Left cardiac atrium (tissue), 4 donors: ENCODE data around the gene DNAJC12. TPM values are rescaled to one million over a fixed set of nuclear protein-coding genes. Genes with fewer than 3 reads are reported as not detected.
A peak's percentile ranks its signal among the peaks of the same experiment; 100 is the strongest.
"Not testable (repeated sequence)": the region's sequence is repeated elsewhere in the genome, so short reads cannot be mapped to it uniquely, and the experiment has no call there.

Experiments
- ATAC-seq, 2 donors: fragments of 200-7000 bp; cut with Tn5 transposase; one replicate each; pipeline ENCODE4 v1.9.1; 2020; ENCODE audit warnings: mild to moderate bottlenecking in 2 of 2, moderate library complexity in 2 of 2
- DNase-seq: peaks from one replicate; pipeline ENCODE4 v3.0.0-alpha.2; 2020
- intact Hi-C, 2 donors: fragments of 100-400 bp; cut with DNase I; formaldehyde crosslinking; loops; one replicate each; pipeline versions ENCODE4 v1.14.1 to v1.15.1; 2022 to 2023
- total RNA-seq, 2 donors: library from RNA; stranded (reverse); fragmentation: NEBNext Ultra II Directional; extraction: Animal tissue kit (Norgen Biotek cat#: 25700); gene quantifications; one replicate each; pipeline ENCODE4 v1.2.1, GENCODE V29; 2021
- donor health status: DM: no; HTN: yes; CAD: no.
- donor health status: DM: no; HTN: yes; CAD: no; lungs with severe emphysema.
- donor health status: DM: yes; HTN: yes; CAD: no.
- donor health status: Dilated cardiomyopathy.

Gene DNAJC12
- total RNA-seq, 2 donors from 2014 or later: 3.6 to 3.7 TPM

GRCh38 chr10:67802767-67803538 is 35.0 kb downstream of the DNAJC12 start:
- ATAC-seq (no peak), DNase-seq (no peak)
- intact Hi-C loops: no loop called here

DNA sequence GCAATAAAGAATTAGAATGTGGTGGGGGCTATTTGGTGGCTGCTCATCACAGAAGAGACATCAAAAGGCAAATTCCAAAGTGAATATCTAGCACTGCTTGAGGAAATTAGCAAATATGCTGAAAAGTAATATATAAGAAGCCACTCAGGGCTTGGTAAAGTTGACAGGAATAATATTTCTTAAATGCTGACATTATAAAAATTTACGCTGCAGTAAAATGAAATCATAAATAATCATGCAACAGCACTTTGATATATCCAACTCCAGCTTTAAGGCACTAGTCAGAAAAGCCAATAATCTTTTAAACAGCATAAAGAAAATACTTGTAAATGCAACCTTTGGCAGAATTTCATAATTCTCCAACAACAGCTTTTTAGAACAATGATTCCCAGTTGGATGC is 36.9 kb downstream of the DNAJC12 start:
- intact Hi-C loops: no loop called here
- DNase-seq: no peak

GRCh38 chr10:67794909-67795460 is 43.0 kb downstream of the DNAJC12 start:
- no peak for DNase-seq
- ATAC-seq: no peak
- intact Hi-C loops: no loop called here

More for the DNA sequence above, 36.9 kb downstream of the DNAJC12 start:
- ATAC-seq: no peak

DNA sequence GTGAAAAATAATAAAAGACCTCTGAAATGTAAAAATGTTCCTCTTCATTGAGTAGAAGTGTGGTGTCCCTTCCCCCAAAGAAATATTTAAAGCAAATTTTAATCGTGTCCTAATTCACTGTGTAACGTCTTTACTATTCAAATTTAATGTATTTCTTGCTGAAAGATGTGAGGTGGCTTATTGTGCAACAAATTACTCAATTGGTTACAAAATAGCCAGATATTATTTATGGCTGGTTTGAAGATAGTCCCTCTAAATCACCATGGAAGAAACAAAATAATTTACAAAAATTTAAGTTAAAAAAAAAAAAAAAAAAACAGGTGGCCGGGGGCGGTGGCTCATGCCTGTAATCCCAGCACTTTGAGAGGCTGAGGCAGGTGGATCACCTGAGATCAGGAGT is 43.7 kb downstream of the DNAJC12 start:
- no peak for ATAC-seq
- intact Hi-C loops: no loop called here

DNA sequence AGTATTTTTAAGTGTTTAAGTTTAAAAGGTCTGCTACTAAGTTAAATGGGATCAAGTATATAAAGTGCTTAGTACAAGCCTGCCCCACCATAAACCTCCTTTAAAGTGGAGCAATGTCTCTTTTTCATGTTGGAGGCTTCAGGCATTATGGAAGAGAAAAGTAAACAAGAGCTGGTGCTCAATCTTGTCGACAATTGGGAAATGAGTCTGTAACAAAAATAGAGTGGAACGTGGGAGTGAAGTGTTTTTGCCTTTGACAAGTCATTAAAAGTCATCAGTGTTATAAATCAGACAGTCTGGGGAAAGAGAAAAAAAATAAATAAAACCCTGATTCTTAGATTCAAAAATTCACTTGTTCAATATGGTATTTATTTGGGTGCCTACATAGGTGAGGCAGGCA is 44.7 kb downstream of the DNAJC12 start:
- DNase-seq: no peak
- no peak for ATAC-seq
- intact Hi-C loops: no loop called here

More for the DNA sequence above, 43.7 kb downstream of the DNAJC12 start:
- DNase-seq: no peak

GRCh38 chr10:67792653-67793052 is 45.3 kb downstream of the DNAJC12 start:
- intact Hi-C loops: no loop called here
- no peak for DNase-seq
- ATAC-seq: no peak

DNA sequence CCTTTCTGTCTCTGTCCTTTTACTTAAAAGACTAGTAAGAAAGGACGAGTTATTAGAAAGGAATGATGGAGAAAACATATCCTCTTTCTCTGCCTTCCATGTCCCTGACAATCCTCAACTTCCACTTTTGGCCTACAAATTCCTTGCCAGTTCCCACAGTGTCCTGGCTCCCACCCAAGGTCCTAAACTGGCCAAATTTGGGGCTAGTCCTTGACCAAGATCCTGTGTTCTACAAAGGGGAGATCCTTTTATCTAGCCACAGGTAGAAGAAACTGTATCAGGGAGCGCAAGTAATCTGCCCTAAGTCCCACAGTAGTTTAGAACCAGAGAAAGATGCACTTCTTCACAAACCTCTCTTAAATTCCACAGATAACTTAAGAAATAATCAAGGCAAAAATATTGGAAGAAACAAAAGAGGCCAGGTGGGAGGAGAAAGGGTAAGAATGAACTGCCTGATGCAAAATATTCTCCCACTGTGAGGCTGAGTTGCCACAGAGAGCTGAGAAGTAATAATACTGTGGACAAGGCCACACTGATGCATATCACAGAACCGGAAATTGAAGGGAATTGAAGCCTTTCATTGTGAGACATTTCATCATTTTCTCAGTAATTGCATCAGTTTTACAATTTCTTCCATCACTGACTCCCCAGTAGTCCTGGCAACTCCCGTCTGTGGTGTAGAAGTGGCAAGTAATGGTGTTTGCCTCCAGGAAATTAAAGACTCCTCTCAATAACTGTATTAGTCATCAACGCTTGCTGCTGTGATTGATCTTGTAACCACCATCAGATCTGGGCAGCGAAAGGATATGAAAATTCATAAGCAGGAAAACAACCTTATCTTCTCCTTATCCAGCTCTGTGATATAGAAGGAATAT is 47.2 kb downstream of the DNAJC12 start:
- intact Hi-C loops: no loop called here
- DNase-seq: no peak
- no peak for ATAC-seq

- ATAC-seq: no peak
- DNase-seq: no peak
- intact Hi-C loops: no loop called here
These were observed 48.2 kb downstream of the DNAJC12 start for GRCh38 chr10:67789769-67790168.

GRCh38 chr10:67788028-67788886 is 49.7 kb downstream of the DNAJC12 start:
- DNase-seq (peak; percentile 62), ATAC-seq (peak; percentile 38 to 57)
- intact Hi-C loops: no loop called here

DNA sequence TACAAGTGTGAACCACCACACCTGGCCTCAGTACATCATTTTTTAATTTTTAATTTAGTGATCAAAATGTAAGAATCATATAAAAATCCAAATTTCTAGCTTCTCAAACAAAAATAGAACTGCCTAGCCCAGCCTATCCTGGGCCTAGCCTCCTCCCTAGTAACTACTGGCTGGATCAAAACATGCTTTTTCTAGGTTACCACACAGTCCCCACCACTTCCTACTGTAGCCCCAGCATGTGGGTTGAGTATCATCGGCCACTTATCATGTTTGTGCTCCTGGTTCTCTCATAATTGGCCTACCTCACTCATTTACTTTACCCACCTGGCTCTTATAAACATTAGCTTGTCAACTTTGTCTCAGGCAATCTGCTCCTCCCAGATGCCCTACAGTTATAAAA is 52.9 kb downstream of the DNAJC12 start:
- intact Hi-C loops: no loop called here
- DNase-seq: no peak
- no peak for ATAC-seq

DNA sequence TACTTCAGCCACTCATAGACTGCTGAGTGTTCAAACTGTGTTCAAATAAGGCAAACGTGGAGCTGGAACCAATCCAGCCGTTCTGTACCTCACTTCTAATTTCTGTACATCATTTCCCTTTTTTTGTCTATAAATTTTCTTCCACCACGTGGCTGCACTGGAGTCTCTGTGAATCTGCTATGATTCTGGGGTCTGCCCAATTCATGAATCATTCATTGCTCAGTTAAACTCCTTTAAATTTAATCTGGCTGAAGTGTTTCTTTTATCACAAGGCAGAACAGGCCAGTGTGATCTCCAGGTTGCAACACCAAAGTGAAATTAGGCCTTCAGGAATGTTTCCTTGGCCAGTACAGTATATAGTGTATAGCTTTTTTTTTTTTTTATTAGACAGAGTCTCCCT is 53.5 kb downstream of the DNAJC12 start:
- DNase-seq (no peak), ATAC-seq (peak in 1 of 2 donors; percentile 48)
- intact Hi-C loops: no loop called here

GRCh38 chr10:67783606-67784294 is 54.2 kb downstream of the DNAJC12 start:
- ATAC-seq: peak in 1 of 2 donors; percentile 37
- intact Hi-C loops: no loop called here
- DNase-seq: no peak

- DNase-seq (no peak), ATAC-seq (no peak)
- intact Hi-C loops: no loop called here
These were observed 55.5 kb downstream of the DNAJC12 start for GRCh38 chr10:67782530-67782929.

DNA sequence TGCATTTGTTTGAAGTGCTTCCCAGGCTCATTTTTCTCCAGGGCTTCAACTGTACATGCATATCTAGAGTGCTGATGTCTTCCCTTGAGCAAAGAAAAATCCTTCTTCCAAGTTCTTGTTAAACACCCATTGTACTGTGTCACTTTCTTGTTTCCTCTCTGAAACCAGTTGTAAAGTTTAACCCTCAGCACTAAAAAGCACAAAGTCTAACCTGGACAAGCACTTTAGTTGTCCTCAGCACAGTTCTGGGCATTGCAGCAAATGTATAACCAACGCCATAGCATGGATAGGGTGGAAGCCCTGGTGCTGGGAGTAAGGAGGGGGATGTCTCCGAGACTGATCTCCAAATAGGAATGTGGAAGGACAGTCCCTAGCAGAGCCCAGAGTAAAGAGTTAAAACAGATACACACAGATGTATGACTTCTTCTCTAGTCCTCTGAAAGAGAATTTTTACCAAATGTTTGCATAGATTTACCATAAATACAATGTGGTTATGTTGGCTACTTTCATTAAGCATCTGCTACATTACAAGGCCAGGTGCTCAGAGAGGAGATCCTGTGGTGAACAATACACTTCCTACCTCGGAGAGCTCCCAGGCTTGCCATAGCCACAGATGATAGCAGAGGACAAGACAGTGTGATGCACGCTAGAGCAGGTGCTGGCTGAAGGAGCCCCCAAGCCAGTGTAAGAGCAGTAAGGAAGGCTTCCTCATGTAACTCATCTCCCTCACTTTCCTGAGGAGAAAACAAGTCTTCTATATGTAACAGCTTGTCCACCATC is 57.0 kb downstream of the DNAJC12 start:
- no peak for DNase-seq
- intact Hi-C loops: loop anchor here in 1 of 2 donors (2.0 kb wide), 2 partner anchors 84 to 114 kb away; partner anchors contain the start of gene CTNNA3
- no peak for ATAC-seq

DNA sequence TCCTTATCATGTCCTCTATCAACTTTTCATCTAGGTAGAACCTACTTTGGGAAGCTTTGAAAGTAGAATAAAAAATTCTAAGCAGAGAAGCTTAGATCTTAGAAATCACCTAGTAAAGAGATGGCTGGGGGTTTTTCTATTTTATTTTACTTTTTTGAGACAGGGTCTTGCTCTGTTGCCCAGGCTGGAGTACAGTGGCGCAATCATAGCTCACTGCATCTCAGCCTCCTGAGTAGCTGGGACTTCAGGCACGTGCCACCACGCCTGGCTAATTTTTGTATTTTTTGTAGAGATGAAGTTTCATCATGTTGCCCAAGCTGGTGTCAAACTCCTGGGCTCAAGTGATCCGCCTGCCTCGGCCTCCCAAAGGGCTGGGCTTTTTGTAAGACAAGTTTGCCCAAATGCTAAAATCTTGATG is 57.8 kb downstream of the DNAJC12 start:
- DNase-seq, ATAC-seq: not testable (repeated sequence)
- intact Hi-C loops: loop anchor here in 1 of 2 donors (2.0 kb wide), 2 partner anchors 83 to 113 kb away; partner anchors contain the start of gene CTNNA3

- DNase-seq: peak; percentile 64
- intact Hi-C loops: loop anchor here in 1 of 2 donors (2.0 kb wide), 2 partner anchors 83 to 113 kb away; partner anchors contain the start of gene CTNNA3
These were observed 58.4 kb downstream of the DNAJC12 start for GRCh38 chr10:67779465-67780203.

DNA sequence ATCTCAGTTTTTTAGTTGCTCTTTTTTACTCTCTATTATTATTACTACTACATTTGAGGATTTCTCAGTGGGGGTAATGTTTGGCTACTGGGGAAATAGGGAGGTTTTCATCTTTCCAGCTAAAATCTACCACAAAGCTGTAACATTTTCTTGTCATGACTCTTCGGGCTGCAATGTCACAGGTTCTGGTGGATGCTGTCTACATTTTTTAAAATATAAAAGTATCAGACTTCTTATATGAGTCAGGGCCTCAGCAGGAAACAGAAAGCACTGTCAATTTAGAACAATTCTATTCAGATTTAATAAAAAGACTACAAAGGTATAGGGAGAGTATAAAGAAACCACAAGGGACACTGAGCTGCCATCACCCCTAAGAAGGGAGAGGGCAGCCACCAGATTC is 61.6 kb downstream of the DNAJC12 start:
- DNase-seq (no peak), ATAC-seq (no peak)
- intact Hi-C loops: no loop called here

More at GRCh38 chr10:67779465-67780203, 58.4 kb downstream of the DNAJC12 start:
- peak; percentile 79 to 81 for ATAC-seq
